Embryonic facial prominence (tissue), 1 donor: ENCODE results near the gene GLO1.

Experiments
- DNase-seq: peaks from one replicate; pipeline ENCODE4 v3.0.0-alpha.2; 2016; ENCODE audit errors: extremely low spot score

Gene GLO1

DNA sequence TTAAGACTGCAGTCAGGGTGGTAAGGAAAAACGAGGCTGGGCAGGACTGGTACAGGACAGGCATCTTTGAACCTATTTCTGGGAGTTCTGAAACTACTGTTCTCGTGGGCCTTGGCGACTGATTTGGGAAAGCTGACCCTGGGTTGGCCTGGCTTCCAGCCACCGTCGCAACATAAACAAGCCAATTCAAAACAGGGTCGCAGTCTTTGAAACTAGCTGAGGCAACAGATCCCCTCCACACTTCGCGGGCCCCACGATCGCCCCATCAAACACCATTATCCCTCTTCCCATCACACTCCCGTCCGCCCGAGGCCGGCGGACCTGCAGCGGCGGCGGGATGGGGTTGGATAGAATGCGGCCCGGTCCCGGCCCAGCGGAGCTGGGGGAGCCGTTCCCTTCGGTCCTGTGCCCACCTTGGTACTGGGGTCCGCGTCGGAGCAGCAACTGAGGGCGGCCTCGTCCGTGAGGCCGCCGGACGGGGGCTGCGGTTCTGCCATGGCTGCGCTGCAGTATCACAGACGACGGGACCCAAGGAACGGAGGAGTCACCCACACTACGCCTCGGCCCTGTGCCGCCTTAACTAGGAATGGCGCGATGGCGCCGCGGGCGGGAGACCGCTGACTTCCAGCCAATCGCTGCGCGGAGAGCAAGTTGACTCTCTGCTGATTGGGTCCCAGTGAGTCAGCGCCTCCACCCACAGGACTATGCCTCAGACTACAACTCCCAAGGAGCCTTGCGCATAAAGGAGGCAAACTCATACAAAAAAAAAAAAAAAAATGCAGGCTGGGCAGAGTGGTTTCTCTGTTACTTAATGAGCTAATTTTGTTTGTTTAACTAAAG is at the start of gene GLO1:
Gene GLO1, minus strand, starts transcription at position 588 of the 840 bp plus-strand sequence. Its CDS starts 91 bp downstream, at position 497.
- DNase-seq = peak; percentile 97

- no peak for DNase-seq
Measured at GRCh38 chr6:38750968-38751615, 48.1 kb upstream of the GLO1 start.

GRCh38 chr6:38749473-38749872 is 46.5 kb upstream of the GLO1 start:
- no peak for DNase-seq

DNA sequence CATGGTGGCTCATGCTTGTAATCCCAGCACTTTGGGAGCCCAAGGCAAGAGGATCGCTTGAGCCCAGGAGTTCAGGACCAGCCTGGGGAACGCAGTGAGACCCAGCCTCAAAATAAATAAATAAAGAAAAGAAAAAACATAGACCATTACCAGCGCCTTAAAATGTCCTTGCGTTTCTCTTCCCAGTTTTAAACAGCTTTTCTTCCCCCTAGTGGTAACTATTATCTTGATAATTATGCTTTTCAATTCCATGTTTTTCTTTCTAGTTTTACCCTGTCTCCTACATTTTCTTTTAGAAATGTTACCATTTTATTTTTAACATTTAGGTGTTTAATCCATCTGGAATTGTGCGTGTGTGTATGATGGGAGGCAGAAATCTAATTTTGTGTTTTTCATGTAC is 36.6 kb upstream of the GLO1 start:
- no peak for DNase-seq

- no peak for DNase-seq
Measured at GRCh38 chr6:38738261-38738660, 35.3 kb upstream of the GLO1 start.

DNA sequence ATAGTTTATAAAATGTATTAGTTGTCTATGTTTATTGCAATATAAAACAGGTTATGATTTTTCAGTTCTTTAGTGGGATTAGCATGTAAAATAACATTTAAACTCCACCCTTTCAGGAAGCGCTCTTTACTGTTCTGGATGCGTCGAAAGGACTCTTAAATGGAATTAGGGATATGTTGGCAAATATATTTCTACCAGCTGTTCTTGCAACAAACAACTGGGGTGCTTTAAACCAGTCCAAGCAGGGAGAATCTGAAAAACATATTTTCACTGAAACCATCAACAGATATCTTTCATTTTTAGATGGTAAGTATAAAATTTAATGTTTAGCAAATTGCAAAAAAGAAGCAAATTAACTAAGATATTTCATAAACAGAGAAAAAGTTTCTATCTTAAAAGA is 34.0 kb upstream of the GLO1 start:
- no peak for DNase-seq

GRCh38 chr6:38730140-38730862 is 27.4 kb upstream of the GLO1 start:
- no peak for DNase-seq

DNA sequence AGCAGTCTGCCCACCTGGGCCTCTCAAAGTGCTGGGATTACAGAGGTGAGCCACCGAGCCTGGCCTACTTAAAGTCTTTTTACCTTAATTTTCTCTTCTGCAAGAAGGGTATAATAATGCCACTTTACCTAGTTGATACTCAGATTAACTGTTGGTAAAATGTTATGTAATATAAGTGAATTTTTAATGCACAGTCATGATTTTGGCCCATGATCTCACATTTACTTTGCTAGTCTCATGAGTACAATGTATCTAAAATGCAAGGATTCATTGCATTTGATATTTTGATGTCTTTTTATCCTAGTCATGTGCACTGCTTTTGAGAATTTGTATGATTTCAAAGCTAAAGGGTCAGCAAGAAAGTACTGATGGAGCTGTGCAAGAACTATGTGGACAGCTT is 25.3 kb upstream of the GLO1 start:
- no peak for DNase-seq

GRCh38 chr6:38725414-38726183 is 22.7 kb upstream of the GLO1 start:
- DNase-seq = no peak

DNA sequence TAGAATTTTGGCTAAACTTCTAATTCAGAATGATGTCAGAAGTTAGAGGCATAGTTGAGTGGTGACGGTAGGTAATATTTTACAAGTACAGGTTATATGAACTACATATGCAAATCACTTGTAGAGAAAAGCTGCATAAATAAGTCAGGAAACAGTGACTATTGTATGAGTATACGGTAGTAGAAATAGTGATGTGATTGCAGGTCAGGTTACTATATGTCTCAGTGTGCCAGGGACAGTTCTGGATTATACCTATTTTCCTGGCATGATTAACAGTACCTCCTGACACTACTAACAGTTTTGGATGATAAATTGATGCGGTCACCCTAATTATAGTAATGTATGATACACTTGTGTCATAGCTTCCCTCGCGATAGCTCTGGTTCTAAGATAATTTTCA is 21.4 kb upstream of the GLO1 start:
- DNase-seq = no peak

DNA sequence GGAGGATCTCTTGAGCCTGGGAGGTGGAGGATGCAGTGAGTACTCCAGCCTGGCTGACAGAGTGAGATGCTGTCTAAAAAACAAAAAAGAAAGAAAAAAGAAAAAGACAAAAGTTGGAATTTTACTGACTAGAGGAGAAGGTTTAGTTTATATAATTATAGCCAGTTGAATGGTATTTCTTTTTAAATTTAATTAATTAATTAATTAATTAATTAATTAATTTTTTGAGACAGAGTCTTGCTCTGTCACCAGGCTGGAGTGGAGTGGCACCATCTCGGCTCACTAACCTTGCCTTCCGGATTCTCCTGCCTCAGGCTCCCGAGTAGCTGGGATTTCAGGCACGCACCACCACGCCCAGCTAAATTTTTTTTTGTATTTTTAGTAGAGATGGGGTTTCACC is 20.8 kb upstream of the GLO1 start:
- DNase-seq = no peak

GRCh38 chr6:38722727-38723334 is 19.9 kb upstream of the GLO1 start:
- no peak for DNase-seq

DNA sequence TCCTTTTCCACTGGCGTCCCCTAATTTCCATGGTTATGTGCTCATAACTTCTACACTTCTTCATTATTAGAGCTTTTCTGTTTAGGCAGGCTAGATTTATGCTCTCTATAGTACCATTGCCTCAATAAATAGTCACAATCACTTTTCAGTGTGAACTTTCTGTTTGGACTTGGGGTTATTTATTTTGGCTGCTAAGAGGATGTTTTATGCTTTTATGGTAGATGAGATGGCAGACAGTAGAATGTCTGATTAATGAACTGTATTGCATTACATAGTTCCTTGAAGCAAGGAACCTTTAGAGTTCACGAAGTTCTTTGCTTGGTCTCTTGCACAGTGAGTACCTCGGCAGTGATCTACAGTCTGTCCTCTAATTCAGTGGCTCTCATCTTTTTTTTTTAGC is 19.1 kb upstream of the GLO1 start:
- no peak for DNase-seq

DNA sequence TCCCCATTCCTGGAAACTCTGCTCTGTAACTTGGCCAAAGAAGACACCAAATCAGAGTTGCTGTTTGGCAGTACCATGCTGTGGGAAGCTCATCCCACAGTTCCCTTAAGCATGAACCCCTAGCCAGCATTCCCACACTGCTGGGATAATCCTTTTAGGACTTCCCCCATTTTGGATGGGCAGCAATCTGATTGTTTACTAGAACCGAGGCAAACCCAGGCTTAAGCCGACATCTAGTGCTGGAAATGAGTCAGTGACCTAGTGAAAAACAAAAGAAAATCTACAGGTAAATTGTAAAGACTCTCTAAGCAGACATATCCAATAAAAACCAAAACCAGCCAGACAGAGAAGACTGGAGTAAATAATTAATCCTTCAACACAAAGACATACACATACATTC is 17.4 kb upstream of the GLO1 start:
- DNase-seq = no peak

DNA sequence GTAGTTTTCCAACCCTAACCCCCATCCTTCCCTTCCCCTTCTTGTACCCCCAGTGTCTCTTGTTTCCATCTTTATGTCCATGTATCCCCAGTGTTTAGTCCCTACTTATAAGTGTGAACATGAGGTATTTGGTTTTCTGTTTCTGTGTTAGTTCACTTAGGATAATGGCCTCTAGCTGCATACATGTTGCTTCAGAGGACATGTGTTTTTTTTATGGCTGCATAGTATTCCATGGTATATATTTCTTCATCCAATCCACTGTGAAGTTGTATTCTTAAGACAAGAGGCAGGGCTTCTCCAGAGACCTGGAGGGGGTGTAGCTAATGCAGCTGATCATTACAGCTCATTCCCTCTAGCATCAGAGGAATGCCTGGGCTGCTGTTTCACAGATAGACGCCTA is 16.4 kb upstream of the GLO1 start:
- DNase-seq = no peak

GRCh38 chr6:38716825-38717224 is 13.9 kb upstream of the GLO1 start:
- no peak for DNase-seq

GRCh38 chr6:38715016-38715689 is 12.2 kb upstream of the GLO1 start, which contains the start of gene DNAH8:
Gene DNAH8 (plus strand): TSS chr6:38715311. CDS start chr6:38722810, 7,499 bp downstream.
- DNase-seq = no peak

- no peak for DNase-seq
Measured at GRCh38 chr6:38714239-38715015, 11.5 kb upstream of the GLO1 start.

- DNase-seq = no peak
Measured at GRCh38 chr6:38713812-38714211, 10.9 kb upstream of the GLO1 start.

DNA sequence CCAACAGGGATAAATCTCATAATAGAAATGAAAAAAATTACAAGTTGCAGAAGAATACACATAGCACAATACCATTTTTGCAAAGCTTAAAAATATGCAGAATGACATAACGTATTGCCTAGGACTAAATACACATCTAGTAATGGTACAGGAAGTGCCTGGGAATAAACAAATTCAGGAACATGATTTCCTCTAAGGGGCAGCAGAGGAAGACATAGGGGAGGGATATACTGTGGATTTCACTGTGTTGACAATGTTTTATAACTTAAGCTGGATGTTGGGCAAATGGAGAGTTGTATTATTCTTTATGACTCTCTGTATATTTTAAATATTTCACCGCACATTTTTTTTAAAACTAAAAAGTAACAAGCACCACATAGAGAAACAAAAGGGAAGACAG is 5.6 kb upstream of the GLO1 start:
- no peak for DNase-seq
